AG04450 (cell line): Measurements from ENCODE around the gene KIAA1217. TPM values are rescaled to one million over a fixed set of nuclear protein-coding genes. Genes with fewer than 3 reads are reported as not detected.

Source experiments
- CTCF ChIA-PET: fragments of 300-600, 350-600 bp; formaldehyde crosslinking; extraction: SDS; loops from one replicate; lab custom pipeline; 2022; ENCODE audit warnings: antibody characterized with exemption, inconsistent platforms; lab: Charles Lee
- POLR2A ChIA-PET: fragments of 350-600 bp; formaldehyde crosslinking; extraction: SDS; loops from one replicate; lab custom pipeline; 2021; ENCODE audit warnings: antibody characterized with exemption, inconsistent platforms; lab: Yijun Ruan, JAX
- DNase-seq: peaks from one replicate; pipeline ENCODE4 v3.0.0-alpha.2; 2011; ENCODE audit warnings: low read depth, low spot score
- H3K27ac ChIP-seq: one replicate; pipeline ENCODE4 v1.5.1; 2012; ENCODE audit warnings: low read depth, low read length, control low read depth
- H3K27me3 ChIP-seq: one replicate; pipeline ENCODE4 v1.6.0; 2012; ENCODE audit warnings: low read length; ENCODE audit not compliant: control insufficient read depth, insufficient read depth
- H3K4me3 ChIP-seq: 2 replicates; pipeline ENCODE4 v1.5.1; 2011; ENCODE audit warnings: mild to moderate bottlenecking, low read depth, low read length, control low read depth
- H3K9me3 ChIP-seq: 2 replicates; pipeline ENCODE4 v1.5.1; 2012; ENCODE audit warnings: low read length; ENCODE audit not compliant: control insufficient read depth, insufficient read depth
- polyA plus RNA-seq: library from polyadenylated mRNA; depleted of rRNA; stranded (reverse); fragments of >200 nt; gene quantifications from 2 replicates; pipeline ENCODE4 v1.2.3, GENCODE V29; 2011
- TF ChIP-seq, protein P1 (sequence below): IDR thresholded peaks from 2 replicates; pipeline ENCODE4 v1.5.1; 2011; ENCODE audit warnings: low read depth, low read length, control low read depth, inconsistent platforms

KIAA1217 gene
- polyA plus RNA-seq, 1 experiment: 5.4 TPM

DNA sequence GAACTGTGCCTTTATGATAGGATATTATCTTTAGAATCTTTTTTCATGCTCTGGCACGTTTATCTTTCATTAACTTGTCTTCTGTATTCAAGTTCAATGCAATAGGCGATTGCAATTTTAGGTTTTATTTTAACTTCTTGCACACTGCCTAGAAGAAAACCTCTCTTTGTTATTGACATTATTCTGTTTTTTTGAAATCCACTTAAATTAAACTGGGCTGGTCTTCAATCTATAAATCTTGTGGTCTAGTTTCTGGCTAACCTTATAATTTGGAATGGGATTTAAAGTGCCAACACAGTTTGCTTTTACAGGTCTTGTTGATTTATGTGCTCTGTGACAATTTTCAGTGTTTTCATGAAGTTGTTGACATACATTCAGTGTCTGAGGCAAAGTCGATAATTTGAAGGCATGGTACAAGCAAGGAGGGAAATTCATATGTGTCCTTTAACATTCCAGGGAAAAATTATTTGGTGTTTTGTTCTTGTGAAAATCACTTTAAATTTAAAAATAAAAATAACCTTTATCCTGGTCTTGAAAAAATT, 240.9 kb downstream of the KIAA1217 start:
- POLR2A ChIA-PET: no interaction called here
- Histone ChIP-seq H3K4me3 (peak overlapping the region; percentile 26; the same call in 1 of the 2 replicates), H3K27me3 (no peaks in the 10 kb centered on the region), H3K27ac (peak overlapping the region; percentile 34), H3K9me3 (no peaks in the 10 kb centered on the region)
- CTCF ChIA-PET: interaction anchor here (1.5 kb wide), 1 partner anchor 10 kb away, joined by 3 read pairs; no protein-coding TSS in a partner anchor
- no peak for DNase-seq
- TF ChIP-seq, protein P1, sequence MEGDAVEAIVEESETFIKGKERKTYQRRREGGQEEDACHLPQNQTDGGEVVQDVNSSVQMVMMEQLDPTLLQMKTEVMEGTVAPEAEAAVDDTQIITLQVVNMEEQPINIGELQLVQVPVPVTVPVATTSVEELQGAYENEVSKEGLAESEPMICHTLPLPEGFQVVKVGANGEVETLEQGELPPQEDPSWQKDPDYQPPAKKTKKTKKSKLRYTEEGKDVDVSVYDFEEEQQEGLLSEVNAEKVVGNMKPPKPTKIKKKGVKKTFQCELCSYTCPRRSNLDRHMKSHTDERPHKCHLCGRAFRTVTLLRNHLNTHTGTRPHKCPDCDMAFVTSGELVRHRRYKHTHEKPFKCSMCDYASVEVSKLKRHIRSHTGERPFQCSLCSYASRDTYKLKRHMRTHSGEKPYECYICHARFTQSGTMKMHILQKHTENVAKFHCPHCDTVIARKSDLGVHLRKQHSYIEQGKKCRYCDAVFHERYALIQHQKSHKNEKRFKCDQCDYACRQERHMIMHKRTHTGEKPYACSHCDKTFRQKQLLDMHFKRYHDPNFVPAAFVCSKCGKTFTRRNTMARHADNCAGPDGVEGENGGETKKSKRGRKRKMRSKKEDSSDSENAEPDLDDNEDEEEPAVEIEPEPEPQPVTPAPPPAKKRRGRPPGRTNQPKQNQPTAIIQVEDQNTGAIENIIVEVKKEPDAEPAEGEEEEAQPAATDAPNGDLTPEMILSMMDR: no peak

DNA sequence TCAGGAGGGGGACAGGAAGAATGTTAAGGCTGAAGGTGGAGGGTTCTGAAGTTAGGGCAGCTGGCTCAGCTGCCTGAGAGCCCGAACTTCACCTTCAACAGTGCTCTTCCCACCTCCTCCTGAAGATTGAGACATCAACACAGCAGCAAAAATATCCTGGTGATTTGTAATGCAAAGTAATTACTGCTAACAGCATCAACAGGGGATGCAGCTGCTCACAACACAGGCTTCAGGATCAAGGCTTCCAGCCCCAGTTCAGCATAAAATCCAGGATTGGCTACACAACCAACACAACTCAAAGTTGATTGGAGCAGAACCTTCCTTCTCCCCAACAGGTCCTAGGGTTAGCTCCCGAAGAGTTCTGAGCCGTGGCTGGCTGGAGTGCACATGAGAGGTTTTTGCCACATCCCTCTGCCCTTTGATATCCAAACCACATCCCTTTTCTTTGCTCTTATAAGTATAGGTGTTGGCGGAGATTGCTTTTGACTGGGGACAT, 242.4 kb downstream of the KIAA1217 start:
- ChIA-PET CTCF (interaction anchor here (1.5 kb wide), 1 partner anchor 9 kb away, joined by 3 read pairs; no protein-coding TSS in a partner anchor), POLR2A (interaction anchor here (0.8 kb wide), 1 partner anchor 9 kb away, joined by 3 read pairs; no protein-coding TSS in a partner anchor)
- Histone ChIP-seq H3K27me3 (no peaks in the 10 kb centered on the region), H3K27ac (no peak overlapping the region), H3K9me3 (no peaks in the 10 kb centered on the region), H3K4me3 (no peak overlapping the region)
- TF ChIP-seq, protein P1: no peak
- no peak for DNase-seq

DNA sequence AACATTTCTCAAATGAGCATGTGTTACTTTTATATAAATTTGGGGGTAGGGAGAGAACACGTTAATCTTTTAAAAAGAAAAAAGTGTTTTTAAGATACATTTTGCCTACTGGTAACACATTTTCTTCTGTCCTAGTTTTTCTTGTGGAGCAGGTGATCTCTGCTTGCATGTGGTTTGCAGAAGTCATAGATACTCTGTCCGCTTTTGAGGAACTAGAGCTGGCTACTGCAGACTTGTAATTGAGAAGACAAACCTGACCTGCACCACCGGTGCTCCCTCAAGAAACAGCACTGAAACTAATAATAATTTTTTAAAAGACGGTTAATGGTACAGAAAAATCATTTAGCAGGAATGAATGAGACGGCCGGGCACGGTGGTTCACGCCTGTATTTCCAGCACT, 243.1 kb downstream of the KIAA1217 start:
- TF ChIP-seq, protein P1: no peak
- Histone ChIP-seq H3K27ac (no peak overlapping the region), H3K27me3 (no peaks in the 10 kb centered on the region), H3K9me3 (no peaks in the 10 kb centered on the region), H3K4me3 (no peak overlapping the region)
- DNase-seq: no peak
- POLR2A ChIA-PET: no interaction called here
- CTCF ChIA-PET: no interaction called here

DNA sequence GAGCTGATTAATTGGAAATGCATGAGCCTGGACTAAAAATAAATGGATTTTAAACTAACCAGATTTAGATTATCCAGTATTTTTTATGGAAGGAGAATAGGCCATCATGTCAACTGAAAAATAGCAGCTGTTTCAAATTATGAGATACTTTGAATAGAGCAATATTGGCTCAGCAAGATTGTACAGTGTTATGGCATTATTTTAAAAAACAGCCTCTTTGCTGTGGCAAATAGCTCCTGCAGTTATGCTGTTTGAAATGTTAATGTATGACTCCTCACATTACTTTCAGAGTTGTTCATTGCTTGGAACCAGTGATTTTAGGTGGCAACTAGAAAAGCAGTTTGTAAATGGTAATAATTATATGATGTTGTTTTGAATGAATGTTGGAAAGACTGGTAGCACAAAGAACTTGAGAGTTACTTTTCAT, 244.5 kb downstream of the KIAA1217 start:
- H3K27ac ChIP-seq: no peak overlapping the region
- no peaks in the 10 kb centered on the region for H3K9me3 ChIP-seq
- ChIA-PET CTCF (interaction anchor here (1.4 to 1.5 kb wide), 2 partner anchors 10 to 50 kb away, joined by 3 to 4 read pairs; no protein-coding TSS in a partner anchor), POLR2A (interaction anchor here (0.5 to 1.0 kb wide), 2 partner anchors 12 to 115 kb away, joined by 3 read pairs; no protein-coding TSS in a partner anchor)
- no peaks in the 10 kb centered on the region for H3K27me3 ChIP-seq
- TF ChIP-seq, protein P1: no peak
- no peak overlapping the region for H3K4me3 ChIP-seq
- DNase-seq: no peak

DNA sequence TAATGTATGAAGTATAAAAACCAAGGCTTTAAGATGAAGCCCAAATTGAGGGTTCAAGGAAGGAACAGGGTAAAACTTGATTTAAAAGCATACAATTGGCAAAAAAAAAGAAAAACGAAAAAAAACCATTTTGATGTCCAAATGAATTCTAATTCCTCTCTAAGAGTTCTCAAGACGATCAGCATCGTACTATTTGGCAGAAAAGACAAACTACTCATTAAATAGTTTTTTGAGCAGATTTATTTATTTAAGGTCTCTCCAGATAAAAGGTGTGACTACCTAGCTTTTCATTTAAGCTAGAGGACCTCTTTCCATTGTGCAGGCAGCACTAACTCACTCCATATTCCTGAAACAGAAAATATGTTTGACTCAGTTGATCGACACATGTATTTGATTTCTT, 245.0 kb downstream of the KIAA1217 start:
- TF ChIP-seq, protein P1: no peak
- Histone ChIP-seq H3K9me3 (no peaks in the 10 kb centered on the region), H3K27ac (no peak overlapping the region), H3K27me3 (no peaks in the 10 kb centered on the region), H3K4me3 (no peak overlapping the region)
- POLR2A ChIA-PET: interaction anchor here (1.0 kb wide), 1 partner anchor 11 kb away, joined by 3 read pairs; no protein-coding TSS in a partner anchor
- DNase-seq: no peak
- CTCF ChIA-PET: interaction anchor here (1.5 kb wide), 1 partner anchor 49 kb away, joined by 4 read pairs; no protein-coding TSS in a partner anchor
